Right renal cortex interstitium (tissue), 3 donors: ENCODE measurements around the gene ARHGAP11A. TPM values are rescaled to one million over a fixed set of nuclear protein-coding genes. Genes with fewer than 3 reads are reported as not detected.

Source experiments
- DNase-seq, 3 donors: peaks; one replicate each; pipeline ENCODE4 v3.0.0-alpha.2; 2013; ENCODE audit warnings: low read depth in 3 of 3, low spot score in 2 of 3
- polyA plus RNA-seq, 3 donors: library from polyadenylated mRNA; unstranded; fragments of 120-200 nt; gene quantifications; one replicate each; pipeline ENCODE4 v1.2.1, GENCODE V29; 2013; ENCODE audit not compliant: insufficient read length in 3 of 3

ARHGAP11A gene
- polyA plus RNA-seq, 3 donors, result 29.2 to 34.7 (median 33.2) TPM

GRCh38 chr15:32656496-32656895 is 41.2 kb downstream of the ARHGAP11A start:
- no peak for DNase-seq

GRCh38 chr15:32657198-32657883 is 42.0 kb downstream of the ARHGAP11A start:
- no peak for DNase-seq

DNA sequence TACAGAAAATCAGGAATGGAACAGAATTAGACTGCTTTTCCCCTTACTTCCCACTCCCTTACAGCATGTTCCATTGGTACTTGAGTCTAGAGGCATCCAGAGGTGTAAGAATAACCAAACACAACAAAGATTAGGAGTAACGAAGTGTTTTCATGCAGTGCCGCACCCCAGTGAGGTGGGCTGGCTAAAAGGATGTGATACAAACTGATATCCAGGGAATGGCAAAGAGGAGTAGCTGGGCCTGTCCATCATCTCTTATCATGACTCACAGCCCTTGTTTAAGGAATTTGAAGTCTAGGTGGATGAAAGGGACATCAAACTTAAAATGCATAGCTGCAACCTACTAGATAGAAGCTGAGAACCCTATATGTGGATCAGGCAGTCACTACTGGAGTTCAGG is 42.6 kb downstream of the ARHGAP11A start:
- DNase-seq, result no peak

- DNase-seq, result no peak
Observed at GRCh38 chr15:32659340-32660155, 44.2 kb downstream of the ARHGAP11A start.

DNA sequence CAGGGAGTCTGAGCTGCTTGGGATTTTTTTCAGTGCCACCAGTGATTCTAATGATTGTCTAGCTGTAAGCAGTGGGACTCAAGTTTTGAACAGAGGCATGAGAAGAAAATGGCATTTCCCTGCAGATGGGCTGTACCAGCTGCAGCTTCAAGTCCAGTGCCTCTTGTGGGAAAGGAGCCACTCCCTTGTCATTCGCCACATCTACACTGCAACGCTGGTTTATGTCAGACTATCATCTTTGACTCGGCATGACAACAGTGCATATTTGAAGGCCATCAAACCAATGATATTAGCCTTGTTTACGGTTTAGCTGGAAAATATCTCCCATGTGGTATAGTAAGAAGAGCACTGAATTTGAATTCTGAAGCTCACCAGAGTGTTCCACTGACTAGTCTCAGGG is 48.4 kb downstream of the ARHGAP11A start:
- no peak for DNase-seq

DNA sequence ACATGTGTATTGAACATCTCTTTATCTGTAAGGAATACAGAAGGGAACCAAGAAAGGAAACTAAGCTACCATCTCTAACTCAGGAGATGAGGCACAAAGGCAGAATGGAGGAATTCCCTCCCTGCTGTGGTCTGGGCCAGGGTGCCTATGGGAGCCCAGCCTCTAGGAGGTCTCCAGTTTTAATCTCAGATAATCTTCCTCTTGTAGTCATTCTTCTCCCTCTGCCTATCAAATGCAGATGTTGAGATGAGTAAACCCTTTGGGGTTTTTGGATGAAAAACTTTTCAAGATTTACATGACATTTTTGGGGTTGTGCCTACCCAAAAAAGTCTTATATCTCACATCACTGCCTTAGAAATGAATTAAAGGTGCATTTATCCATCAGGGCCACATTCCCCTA is 49.5 kb downstream of the ARHGAP11A start:
- DNase-seq, result no peak

DNA sequence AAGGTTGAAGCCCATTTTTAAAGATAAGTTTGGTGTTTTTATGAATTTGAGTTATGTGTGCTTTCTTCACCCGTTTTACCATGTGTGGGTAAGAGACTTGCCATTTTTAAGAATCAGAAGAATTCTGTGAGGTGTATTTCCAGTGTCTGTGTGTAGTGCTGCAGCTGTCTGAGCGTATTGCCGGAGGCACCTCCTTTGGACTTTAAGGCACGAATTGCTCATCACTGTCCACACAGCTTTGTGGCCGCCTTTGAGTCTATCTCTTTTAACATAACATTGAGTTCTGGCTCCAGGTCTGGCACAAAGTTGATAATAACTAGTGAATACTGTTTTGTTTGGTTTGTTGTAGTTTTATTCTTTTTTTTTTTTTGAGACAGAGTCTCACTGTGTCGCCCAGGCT is 52.0 kb downstream of the ARHGAP11A start:
- DNase-seq, result no peak

- DNase-seq, result no peak
Observed at GRCh38 chr15:32668942-32669341, 53.6 kb downstream of the ARHGAP11A start.

GRCh38 chr15:32669896-32670611 is 54.8 kb downstream of the ARHGAP11A start:
- no peak for DNase-seq

DNA sequence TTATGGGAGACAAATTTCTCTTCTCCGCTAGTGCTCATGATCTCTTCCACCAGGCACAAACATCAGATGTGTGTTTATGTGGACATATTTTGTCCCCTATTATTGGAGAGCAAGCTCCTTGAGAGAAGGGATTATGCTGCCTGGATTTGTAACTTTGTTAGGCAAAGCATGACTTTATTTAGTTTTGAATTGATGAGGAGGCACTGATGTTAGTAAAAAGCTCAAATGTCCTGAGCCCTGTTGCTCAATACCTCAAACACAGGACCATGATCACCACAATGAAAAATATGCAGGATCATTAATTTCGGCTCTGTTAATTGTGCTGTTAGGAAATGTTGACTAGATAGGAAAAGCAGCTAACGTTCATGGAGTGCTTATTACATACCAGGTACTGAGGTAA is 55.3 kb downstream of the ARHGAP11A start:
- DNase-seq, result no peak

GRCh38 chr15:32671339-32672325 is 56.3 kb downstream of the ARHGAP11A start:
- no peak for DNase-seq

GRCh38 chr15:32674681-32675080 is 59.4 kb downstream of the ARHGAP11A start:
- DNase-seq, result no peak

DNA sequence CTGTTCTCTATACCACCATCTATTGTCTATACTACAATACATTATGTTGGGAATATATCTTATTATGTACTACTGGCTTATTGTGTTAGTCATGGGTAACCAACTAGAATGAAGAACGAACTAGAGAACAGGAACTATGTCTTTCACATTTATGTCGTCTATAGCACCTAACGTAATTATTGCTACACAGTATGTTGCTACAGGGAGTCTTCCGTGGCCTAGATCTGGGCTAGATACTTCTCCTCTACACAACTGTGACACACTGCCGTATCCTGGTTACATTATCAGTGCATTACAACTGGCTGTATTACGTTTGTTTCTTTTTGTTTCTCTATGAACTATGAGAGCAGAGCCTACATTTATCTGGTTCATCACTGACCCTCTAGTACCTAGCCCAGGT is 60.2 kb downstream of the ARHGAP11A start:
- DNase-seq, result no peak

- no peak for DNase-seq
Observed at GRCh38 chr15:32676169-32676568, 60.9 kb downstream of the ARHGAP11A start.

DNA sequence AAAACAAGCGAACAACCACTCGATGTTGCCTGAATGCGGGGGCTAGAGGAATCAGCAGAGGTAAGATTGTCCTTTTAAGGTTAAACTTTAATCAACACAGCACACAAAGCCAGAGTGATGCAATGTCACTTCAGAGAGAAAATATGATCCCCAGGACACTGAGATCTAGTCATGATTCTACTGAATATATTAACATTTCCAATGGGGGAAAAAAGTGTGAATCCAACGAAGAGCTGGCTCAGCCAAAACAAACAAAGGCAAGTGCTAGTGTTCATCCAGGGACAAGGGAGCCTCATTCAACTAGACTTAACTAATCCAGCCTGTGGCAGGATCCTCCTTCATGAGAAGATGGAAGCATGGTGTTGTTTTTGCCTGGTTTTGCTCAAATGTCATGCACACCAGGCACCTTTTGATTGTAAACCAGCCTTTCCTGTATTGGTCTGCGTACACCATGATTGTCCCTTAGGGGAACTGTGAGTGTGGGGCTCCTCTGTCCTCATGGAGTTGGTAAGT is 62.0 kb downstream of the ARHGAP11A start:
- DNase-seq, result no peak

GRCh38 chr15:32679298-32679690 is 64.0 kb downstream of the ARHGAP11A start:
- DNase-seq, result no peak

GRCh38 chr15:32682569-32682968 is 67.3 kb downstream of the ARHGAP11A start:
- no peak for DNase-seq

DNA sequence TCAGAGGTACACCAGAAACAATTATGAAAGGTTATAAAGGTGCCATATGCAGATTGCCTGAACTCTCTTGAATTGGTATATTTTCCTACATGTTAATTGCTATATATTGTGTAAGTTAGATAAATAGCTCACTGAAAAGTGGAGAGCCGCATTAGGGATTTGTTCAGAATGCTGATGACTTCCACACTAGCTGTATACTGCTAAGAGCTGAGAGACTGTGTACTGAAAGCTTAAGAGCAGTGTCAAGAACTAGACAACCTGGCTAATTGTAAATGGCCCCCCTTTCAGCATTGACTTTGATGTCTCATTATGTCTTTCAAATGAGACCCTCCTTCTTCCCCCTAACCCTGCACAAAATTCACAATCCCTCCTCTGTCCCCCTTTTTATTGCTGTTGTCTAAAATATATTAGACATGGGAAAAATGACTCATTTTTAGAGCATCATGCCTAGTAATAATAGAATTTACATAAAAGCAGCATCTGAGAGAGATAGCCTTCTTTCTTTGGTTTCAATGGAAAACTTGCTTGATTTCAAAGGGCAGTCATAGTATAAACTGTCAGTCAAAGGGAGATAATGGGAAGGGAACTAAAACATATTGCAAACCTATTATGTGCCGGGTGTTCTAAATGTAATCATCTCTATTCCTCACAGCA is 67.8 kb downstream of the ARHGAP11A start:
- DNase-seq, result no peak

DNA sequence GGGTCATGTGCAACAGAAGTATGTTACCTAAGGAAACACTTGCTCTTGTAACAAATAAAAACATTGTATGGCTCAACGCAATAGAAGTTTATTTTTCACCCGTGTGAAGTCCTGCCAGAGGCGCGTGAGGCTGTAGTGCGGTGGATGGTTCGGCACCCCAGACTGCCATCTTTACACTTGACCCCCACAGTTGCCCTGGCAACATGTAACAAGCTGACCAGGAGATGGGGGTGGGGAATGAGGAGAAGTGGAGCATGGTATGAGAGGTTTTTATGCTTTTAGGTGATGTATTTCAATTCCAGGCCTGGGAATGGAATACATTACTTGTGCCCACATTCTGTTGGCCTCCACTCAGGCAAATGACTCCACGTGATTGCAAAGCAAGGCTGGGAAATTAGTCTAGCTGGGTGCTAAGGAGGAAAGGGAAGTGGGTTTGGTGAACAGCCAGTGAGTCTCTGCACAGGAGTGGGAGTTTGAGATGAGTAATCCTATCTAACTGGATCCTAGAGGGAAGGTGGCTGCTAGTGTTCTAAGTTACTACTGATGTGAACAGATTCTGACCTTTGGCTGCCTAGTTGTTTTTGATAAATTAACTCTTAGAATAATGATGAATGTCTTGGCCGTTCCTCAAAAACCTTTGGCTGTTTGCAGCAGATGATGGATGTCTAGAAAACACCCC is 68.7 kb downstream of the ARHGAP11A start:
- no peak for DNase-seq
